22Rv1 (cell line): ENCODE results near the gene LRRC10B.

Experiments used
- ZFX ChIP-seq: fragments of 450-650 bp; IDR thresholded peaks from 2 replicates; pipeline ENCODE4 v1.6.1; 2017; ENCODE audit warnings: antibody characterized with exemption, borderline replicate concordance
- TF ChIP-seq, protein P1 (sequence below): fragments of 450-650 bp; IDR thresholded peaks from 2 replicates; pipeline ENCODE4 v1.5.1; 2017; ENCODE audit warnings: mild to moderate bottlenecking

DNA sequence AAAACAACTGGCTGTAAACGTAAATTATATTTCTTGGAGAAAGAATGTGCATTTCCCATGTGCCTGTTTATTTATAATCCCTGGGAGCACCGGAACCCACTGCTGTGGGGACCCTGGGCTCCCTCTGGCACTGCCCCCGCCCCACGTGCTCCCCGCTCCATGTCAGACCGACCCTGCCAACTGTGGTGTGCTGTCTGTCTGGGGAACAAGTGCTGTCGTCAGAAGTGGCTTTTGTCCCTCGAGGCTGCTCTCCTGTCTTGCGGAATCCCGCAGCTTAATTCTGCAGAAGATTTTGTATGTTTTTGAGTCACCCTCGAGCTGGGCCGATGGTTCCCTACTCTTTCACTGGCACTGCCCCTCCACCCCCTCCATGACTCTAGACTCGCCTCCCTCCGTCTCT, 2.4 kb downstream of the LRRC10B start:
- TF ChIP-seq ZFX = no peak
- TF ChIP-seq, protein P1, sequence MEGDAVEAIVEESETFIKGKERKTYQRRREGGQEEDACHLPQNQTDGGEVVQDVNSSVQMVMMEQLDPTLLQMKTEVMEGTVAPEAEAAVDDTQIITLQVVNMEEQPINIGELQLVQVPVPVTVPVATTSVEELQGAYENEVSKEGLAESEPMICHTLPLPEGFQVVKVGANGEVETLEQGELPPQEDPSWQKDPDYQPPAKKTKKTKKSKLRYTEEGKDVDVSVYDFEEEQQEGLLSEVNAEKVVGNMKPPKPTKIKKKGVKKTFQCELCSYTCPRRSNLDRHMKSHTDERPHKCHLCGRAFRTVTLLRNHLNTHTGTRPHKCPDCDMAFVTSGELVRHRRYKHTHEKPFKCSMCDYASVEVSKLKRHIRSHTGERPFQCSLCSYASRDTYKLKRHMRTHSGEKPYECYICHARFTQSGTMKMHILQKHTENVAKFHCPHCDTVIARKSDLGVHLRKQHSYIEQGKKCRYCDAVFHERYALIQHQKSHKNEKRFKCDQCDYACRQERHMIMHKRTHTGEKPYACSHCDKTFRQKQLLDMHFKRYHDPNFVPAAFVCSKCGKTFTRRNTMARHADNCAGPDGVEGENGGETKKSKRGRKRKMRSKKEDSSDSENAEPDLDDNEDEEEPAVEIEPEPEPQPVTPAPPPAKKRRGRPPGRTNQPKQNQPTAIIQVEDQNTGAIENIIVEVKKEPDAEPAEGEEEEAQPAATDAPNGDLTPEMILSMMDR = no peak
